Measurements from ENCODE around the gene IL4R. TPM values are rescaled to one million over a fixed set of nuclear protein-coding genes. Genes with fewer than 3 reads are reported as not detected.
A peak's percentile ranks its signal among the peaks of the same experiment; 100 is the strongest.

IL4R gene
- total RNA-seq, 1 experiment from 2014 or later, result 25.1 TPM

DNA sequence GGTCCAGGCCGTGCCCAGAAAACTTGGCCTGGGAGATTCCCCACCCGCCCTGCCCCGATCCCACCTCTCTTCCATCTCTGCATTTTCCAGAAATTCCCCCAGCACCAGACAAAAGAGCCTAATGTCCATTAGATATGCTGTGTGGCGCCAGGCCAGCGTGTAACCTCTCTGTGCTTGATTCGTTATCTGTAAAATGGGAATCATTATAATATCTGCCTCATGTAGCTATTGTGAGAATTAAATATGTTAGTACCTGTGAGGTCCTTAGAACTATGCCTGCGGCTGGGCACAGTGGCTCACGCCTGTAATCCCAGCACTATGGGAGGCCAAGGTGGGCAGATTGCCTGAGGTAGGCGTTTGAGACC, 54.6 kb downstream of the IL4R start:
- Histone ChIP-seq H4K20me1 (ENCODE audit: low read length) (no peaks in the 10 kb centered on the region), H3K4me1 (ENCODE audit: insufficient read depth, low read length) (peaks cover 24% of the 10 kb centered on the region), H3K27me3 (ENCODE audit: low read length) (no peaks in the 10 kb centered on the region), H3K9ac (ENCODE audit: low read length) (no peak overlapping the region), H3K79me2 (ENCODE audit: low read length) (no peaks in the 10 kb centered on the region), H3K27ac (ENCODE audit: low read length) (no peak overlapping the region), H3K4me2 (ENCODE audit: low read length) (no peak overlapping the region), H2AFZ (ENCODE audit: low read length) (no peak overlapping the region), H3K9me3 (ENCODE audit: low read length) (no peaks in the 10 kb centered on the region), H3K9me2 (replicated peaks; ENCODE audit: low read length) (no peaks in the 10 kb centered on the region), H3K4me3 (ENCODE audit: low read length) (no peak overlapping the region), H3K36me3 (ENCODE audit: low read depth, low read length) (no peaks in the 10 kb centered on the region; the same call in 1 of the 2 replicates), H3F3A (ENCODE audit: low read length, unreplicated experiment) (no peaks in the 10 kb centered on the region)
- ATAC-seq (no peak), DNase-seq (no peak)
- TF ChIP-seq EZH2 (IDR thresholded peaks at IDR 0.05; ENCODE audit: low read length, unreplicated experiment), result no peak
- TF ChIP-seq, protein P1, sequence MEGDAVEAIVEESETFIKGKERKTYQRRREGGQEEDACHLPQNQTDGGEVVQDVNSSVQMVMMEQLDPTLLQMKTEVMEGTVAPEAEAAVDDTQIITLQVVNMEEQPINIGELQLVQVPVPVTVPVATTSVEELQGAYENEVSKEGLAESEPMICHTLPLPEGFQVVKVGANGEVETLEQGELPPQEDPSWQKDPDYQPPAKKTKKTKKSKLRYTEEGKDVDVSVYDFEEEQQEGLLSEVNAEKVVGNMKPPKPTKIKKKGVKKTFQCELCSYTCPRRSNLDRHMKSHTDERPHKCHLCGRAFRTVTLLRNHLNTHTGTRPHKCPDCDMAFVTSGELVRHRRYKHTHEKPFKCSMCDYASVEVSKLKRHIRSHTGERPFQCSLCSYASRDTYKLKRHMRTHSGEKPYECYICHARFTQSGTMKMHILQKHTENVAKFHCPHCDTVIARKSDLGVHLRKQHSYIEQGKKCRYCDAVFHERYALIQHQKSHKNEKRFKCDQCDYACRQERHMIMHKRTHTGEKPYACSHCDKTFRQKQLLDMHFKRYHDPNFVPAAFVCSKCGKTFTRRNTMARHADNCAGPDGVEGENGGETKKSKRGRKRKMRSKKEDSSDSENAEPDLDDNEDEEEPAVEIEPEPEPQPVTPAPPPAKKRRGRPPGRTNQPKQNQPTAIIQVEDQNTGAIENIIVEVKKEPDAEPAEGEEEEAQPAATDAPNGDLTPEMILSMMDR (conservative IDR thresholded peaks at IDR 0.05; ENCODE audit: low read depth, low read length), result no peak
- TF ChIP-seq EZH2phosphoT487 (IDR thresholded peaks at IDR 0.05; ENCODE audit: borderline replicate concordance, low read length), result no peak
- intact Hi-C loops (cut with micrococcal nuclease), result loop anchor here (1.0 to 5.0 kb wide), 3 partner anchors 51 to 211 kb away; no protein-coding TSS in a partner anchor
- ChIA-PET CTCF (interaction anchor here (1.0 to 2.0 kb wide), 2 partner anchors 133 to 146 kb away, joined by 3 to 7 read pairs; no protein-coding TSS in a partner anchor), POLR2A (ENCODE audit: unreplicated experiment) (no interaction called here)
- no TSS peak for BruUV-seq (replicated peaks)

DNA sequence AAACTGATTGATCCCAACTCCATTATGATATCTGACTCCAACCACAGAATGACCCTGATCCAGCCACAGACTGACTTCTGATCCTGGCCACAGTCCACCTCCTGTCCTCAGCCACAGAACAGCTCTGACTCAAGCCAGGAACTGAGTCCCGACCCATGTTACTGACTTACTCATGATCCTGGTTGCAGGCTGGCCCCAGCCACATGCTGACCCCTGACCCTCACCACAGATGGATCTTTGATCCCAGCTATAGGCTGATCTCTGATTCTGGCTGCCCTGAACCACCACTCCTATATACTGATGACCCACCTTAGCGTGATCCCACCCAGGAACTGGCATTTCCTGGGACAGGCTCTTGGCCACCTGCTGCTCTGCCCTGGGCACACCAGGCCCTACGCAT, 56.0 kb downstream of the IL4R start:
- no peaks in the 10 kb centered on the region for H3K27me3 ChIP-seq (ENCODE audit: low read length)
- ATAC-seq (no peak), DNase-seq (peak; percentile 4)
- H3F3A ChIP-seq (ENCODE audit: low read length, unreplicated experiment), result no peaks in the 10 kb centered on the region
- no peaks in the 10 kb centered on the region for H3K79me2 ChIP-seq (ENCODE audit: low read length)
- TF ChIP-seq EZH2phosphoT487 (IDR thresholded peaks at IDR 0.05; ENCODE audit: borderline replicate concordance, low read length), result no peak
- no peak for TF ChIP-seq EZH2 (IDR thresholded peaks at IDR 0.05; ENCODE audit: low read length, unreplicated experiment)
- TF ChIP-seq, protein P1 (conservative IDR thresholded peaks at IDR 0.05; ENCODE audit: low read depth, low read length), result no peak
- no TSS peak for BruUV-seq (replicated peaks)
- no peak overlapping the region for H2AFZ ChIP-seq (ENCODE audit: low read length)
- H3K27ac ChIP-seq (ENCODE audit: low read length), result no peak overlapping the region
- no peaks in the 10 kb centered on the region for H3K9me3 ChIP-seq (ENCODE audit: low read length)
- H3K9ac ChIP-seq (ENCODE audit: low read length), result no peak overlapping the region
- H3K4me3 ChIP-seq (ENCODE audit: low read length), result no peak overlapping the region
- POLR2A ChIA-PET (ENCODE audit: unreplicated experiment), result no interaction called here
- CTCF ChIA-PET, result no interaction called here
- H4K20me1 ChIP-seq (ENCODE audit: low read length), result no peaks in the 10 kb centered on the region
- no peaks in the 10 kb centered on the region for H3K9me2 ChIP-seq (replicated peaks; ENCODE audit: low read length)
- intact Hi-C loops (cut with micrococcal nuclease), result loop anchor here (5.0 kb wide), 2 partner anchors 53 to 213 kb away; no protein-coding TSS in a partner anchor
- H3K4me2 ChIP-seq (ENCODE audit: low read length), result no peak overlapping the region
- H3K36me3 ChIP-seq (ENCODE audit: low read depth, low read length), result no peaks in the 10 kb centered on the region; the same call in 1 of the 2 replicates
- H3K4me1 ChIP-seq (ENCODE audit: insufficient read depth, low read length), result peaks cover 9% of the 10 kb centered on the region

DNA sequence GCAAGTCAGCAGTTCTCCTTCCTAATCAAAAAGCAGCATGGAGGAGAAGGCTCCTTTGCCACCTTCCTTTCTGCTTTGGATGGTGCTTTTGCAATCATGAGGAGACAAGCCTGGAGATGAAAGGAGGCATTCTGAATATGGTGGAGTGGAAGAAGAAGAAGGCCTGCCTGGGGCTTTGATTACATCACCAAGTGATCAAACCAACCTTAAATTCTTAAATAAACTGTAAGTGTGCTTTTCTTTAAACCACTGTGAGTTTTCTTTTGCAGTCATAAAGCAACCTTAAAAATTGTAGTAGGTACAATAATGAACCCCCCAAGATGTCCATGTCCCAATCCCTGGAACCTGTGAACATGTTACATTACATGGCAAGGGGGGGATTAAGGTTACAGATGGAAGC, 56.5 kb downstream of the IL4R start:
- H3K9ac ChIP-seq (ENCODE audit: low read length), result no peak overlapping the region
- H3K9me2 ChIP-seq (replicated peaks; ENCODE audit: low read length), result no peaks in the 10 kb centered on the region
- H3K27me3 ChIP-seq (ENCODE audit: low read length), result no peaks in the 10 kb centered on the region
- DNase-seq, result no peak
- no peak overlapping the region for H3K27ac ChIP-seq (ENCODE audit: low read length)
- ChIA-PET POLR2A (ENCODE audit: unreplicated experiment) (no interaction called here), CTCF (no interaction called here)
- peaks cover 5% of the 10 kb centered on the region for H3K4me1 ChIP-seq (ENCODE audit: insufficient read depth, low read length)
- no TSS peak for BruUV-seq (replicated peaks)
- TF ChIP-seq EZH2 (IDR thresholded peaks at IDR 0.05; ENCODE audit: low read length, unreplicated experiment) (no peak), EZH2phosphoT487 (IDR thresholded peaks at IDR 0.05; ENCODE audit: borderline replicate concordance, low read length) (no peak)
- TF ChIP-seq, protein P1 (conservative IDR thresholded peaks at IDR 0.05; ENCODE audit: low read depth, low read length), result no peak
- no peaks in the 10 kb centered on the region for H3K79me2 ChIP-seq (ENCODE audit: low read length)
- H3K4me2 ChIP-seq (ENCODE audit: low read length), result no peak overlapping the region
- H2AFZ ChIP-seq (ENCODE audit: low read length), result no peak overlapping the region
- H3K4me3 ChIP-seq (ENCODE audit: low read length), result no peak overlapping the region
- no peak for ATAC-seq
- no peaks in the 10 kb centered on the region for H3K9me3 ChIP-seq (ENCODE audit: low read length)
- H3K36me3 ChIP-seq (ENCODE audit: low read depth, low read length), result no peaks in the 10 kb centered on the region; the same call in 1 of the 2 replicates
- intact Hi-C loops (cut with micrococcal nuclease), result no loop called here
- no peaks in the 10 kb centered on the region for H4K20me1 ChIP-seq (ENCODE audit: low read length)
- H3F3A ChIP-seq (ENCODE audit: low read length, unreplicated experiment), result no peaks in the 10 kb centered on the region

Measured in PC-3 (cell line).